ENCODE results near the gene EFS. TPM values are rescaled to one million over a fixed set of nuclear protein-coding genes. Genes with fewer than 3 reads are reported as not detected.
A peak's percentile ranks its signal among the peaks of the same experiment; 100 is the strongest.
"Not testable (repeated sequence)": the region's sequence is repeated elsewhere in the genome, so short reads cannot be mapped to it uniquely, and the experiment has no call there.

The EFS gene
- total RNA-seq, 2 donors from 2014 or later = 0.10 TPM; not detected in 1

- Mint-ChIP-seq H3K36me3 (no peaks in the 10 kb centered on the region), H3K27ac (peak overlapping the region in 1 of 2 donors; percentile 1), H3K9me3 (no peaks in the 10 kb centered on the region)
- ATAC-seq = no peak
- no peak for DNase-seq (ENCODE audit: low spot score in 2 of 2)
Observed at GRCh38 chr14:23402296-23403138, 37.5 kb upstream of the EFS start.

- H3K9me3 Mint-ChIP-seq = no peaks in the 10 kb centered on the region
- H3K36me3 Mint-ChIP-seq = no peaks in the 10 kb centered on the region
- no peak for ATAC-seq
- no peak for DNase-seq (ENCODE audit: low spot score in 2 of 2)
- peak overlapping the region in 1 of 2 donors; percentile 17 for H3K27ac Mint-ChIP-seq
Observed at GRCh38 chr14:23401291-23401690, 36.3 kb upstream of the EFS start.

GRCh38 chr14:23400496-23401149 lies 35.7 kb upstream of the EFS start:
- not testable (repeated sequence) for H3K9me3 Mint-ChIP-seq; ATAC-seq; DNase-seq (ENCODE audit: low spot score in 2 of 2); H3K36me3 Mint-ChIP-seq; H3K27ac Mint-ChIP-seq

GRCh38 chr14:23399591-23399990 lies 34.6 kb upstream of the EFS start:
- DNase-seq (ENCODE audit: low spot score in 2 of 2) (no peak), ATAC-seq (no peak)
- Mint-ChIP-seq H3K36me3 (no peaks in the 10 kb centered on the region), H3K9me3 (no peaks in the 10 kb centered on the region), H3K27ac (peak overlapping the region in 1 of 2 donors; percentile 1)

GRCh38 chr14:23399136-23399535 lies 34.2 kb upstream of the EFS start:
- Mint-ChIP-seq H3K27ac (no peak overlapping the region), H3K36me3 (no peaks in the 10 kb centered on the region), H3K9me3 (no peaks in the 10 kb centered on the region)
- no peak for DNase-seq (ENCODE audit: low spot score in 2 of 2)
- no peak for ATAC-seq

GRCh38 chr14:23398348-23398747 lies 33.4 kb upstream of the EFS start:
- Mint-ChIP-seq H3K36me3 (no peaks in the 10 kb centered on the region), H3K27ac (no peak overlapping the region), H3K9me3 (no peaks in the 10 kb centered on the region)
- DNase-seq (ENCODE audit: low spot score in 2 of 2) (no peak), ATAC-seq (no peak)

GRCh38 chr14:23396781-23397407 lies 31.9 kb upstream of the EFS start:
- Mint-ChIP-seq H3K9me3 (no peaks in the 10 kb centered on the region), H3K36me3 (no peaks in the 10 kb centered on the region), H3K27ac (no peak overlapping the region)
- DNase-seq (ENCODE audit: low spot score in 2 of 2) = no peak
- no peak for ATAC-seq

- Mint-ChIP-seq H3K36me3 (no peaks in the 10 kb centered on the region), H3K27ac (no peak overlapping the region), H3K9me3 (no peaks in the 10 kb centered on the region)
- DNase-seq (ENCODE audit: low spot score in 2 of 2) (no peak), ATAC-seq (no peak)
Observed at GRCh38 chr14:23396126-23396525, 31.2 kb upstream of the EFS start.

GRCh38 chr14:23392613-23393012 lies 27.6 kb upstream of the EFS start:
- ATAC-seq (no peak), DNase-seq (ENCODE audit: low spot score in 2 of 2) (no peak)
- no peak overlapping the region for H3K27ac Mint-ChIP-seq
- no peaks in the 10 kb centered on the region for H3K9me3 Mint-ChIP-seq
- H3K36me3 Mint-ChIP-seq = no peaks in the 10 kb centered on the region

- not testable (repeated sequence) for H3K36me3 Mint-ChIP-seq; H3K9me3 Mint-ChIP-seq; DNase-seq (ENCODE audit: low spot score in 2 of 2); ATAC-seq; H3K27ac Mint-ChIP-seq
Observed at GRCh38 chr14:23389871-23390270, 24.9 kb upstream of the EFS start.

- DNase-seq (ENCODE audit: low spot score in 2 of 2) = no peak
- H3K9me3 Mint-ChIP-seq = no peaks in the 10 kb centered on the region
- ATAC-seq = no peak
- H3K36me3 Mint-ChIP-seq = no peaks in the 10 kb centered on the region
- no peak overlapping the region for H3K27ac Mint-ChIP-seq
Observed at GRCh38 chr14:23389396-23389795, 24.4 kb upstream of the EFS start.

GRCh38 chr14:23388996-23389395 lies 24.0 kb upstream of the EFS start:
- ATAC-seq (no peak), DNase-seq (ENCODE audit: low spot score in 2 of 2) (no peak)
- Mint-ChIP-seq H3K36me3 (no peaks in the 10 kb centered on the region), H3K27ac (peak overlapping the region in 1 of 2 donors; percentile 46), H3K9me3 (no peaks in the 10 kb centered on the region)

GRCh38 chr14:23387916-23388882 lies 23.2 kb upstream of the EFS start:
- no peak for ATAC-seq
- Mint-ChIP-seq H3K36me3 (no peaks in the 10 kb centered on the region), H3K9me3 (no peaks in the 10 kb centered on the region), H3K27ac (peak overlapping the region in 1 of 2 donors; percentile 2)
- no peak for DNase-seq (ENCODE audit: low spot score in 2 of 2)

GRCh38 chr14:23386999-23387398 lies 22.0 kb upstream of the EFS start:
- no peaks in the 10 kb centered on the region for H3K9me3 Mint-ChIP-seq
- DNase-seq (ENCODE audit: low spot score in 2 of 2) (no peak), ATAC-seq (no peak)
- no peaks in the 10 kb centered on the region for H3K36me3 Mint-ChIP-seq
- no peak overlapping the region for H3K27ac Mint-ChIP-seq

GRCh38 chr14:23386266-23386657 lies 21.3 kb upstream of the EFS start:
- not testable (repeated sequence) for ATAC-seq; H3K36me3 Mint-ChIP-seq; H3K27ac Mint-ChIP-seq; H3K9me3 Mint-ChIP-seq; DNase-seq (ENCODE audit: low spot score in 2 of 2)

- no peak for ATAC-seq
- Mint-ChIP-seq H3K27ac (no peak overlapping the region), H3K36me3 (no peaks in the 10 kb centered on the region), H3K9me3 (no peaks in the 10 kb centered on the region)
- DNase-seq (ENCODE audit: low spot score in 2 of 2) = no peak
Observed at GRCh38 chr14:23385642-23386265, 20.8 kb upstream of the EFS start.

All from activated naive CD4-positive, alpha-beta T cell treated with anti-CD3 and anti-CD28 coated beads, Interleukin-2, amount 50 U/mL, for 72 hours (primary cell).